Prostate gland (tissue), 2 donors: ENCODE measurements around the gene STRAP. TPM values are rescaled to one million over a fixed set of nuclear protein-coding genes. Genes with fewer than 3 reads are reported as not detected.

Experiments
- DNase-seq: peaks from one replicate; pipeline ENCODE4 v3.0.0-alpha.2; 2019; ENCODE audit warnings: low spot score
- H3K27ac ChIP-seq, 2 donors: fragments of 200-600 bp; sonication (generic); 2 replicates each; pipeline ENCODE4 v1.5.1; 2017 to 2019
- H3K27me3 ChIP-seq: fragments of 200-600 bp; sonication (generic); replicated peaks from 2 replicates; pipeline ENCODE4 v1.5.1; 2019; ENCODE audit not compliant: insufficient read depth
- H3K36me3 ChIP-seq, 2 donors: fragments of 200-600 bp; sonication (generic); 1 replicate in 1 of 2; 2 replicates in 1 of 2; pipeline versions ENCODE4 v1.5.1 to v1.8.1; 2017 to 2019
- H3K4me1 ChIP-seq: fragments of 200-600 bp; sonication (generic); replicated peaks from 2 replicates; pipeline ENCODE4 v1.5.1; 2019
- H3K4me3 ChIP-seq, 2 donors: fragments of 200-600 bp; sonication (generic); 2 replicates each; pipeline ENCODE4 v1.5.1; 2017 to 2019
- H3K9me3 ChIP-seq: fragments of 200-600 bp; sonication (generic); 2 replicates; pipeline ENCODE4 v1.5.1; 2017
- CTCF ChIP-seq, 4 experiments: fragments of 200-600 bp in 2 of 4; fragments of 450-650 bp in 2 of 4; sonication (generic) in 2 of 4; IDR thresholded peaks; 1 replicate in 3 of 4; 2 replicates in 1 of 4; pipeline ENCODE4 v1.5.1; 2016 to 2019; ENCODE audit warnings: antibody characterized with exemption in 4 of 4, mild to moderate bottlenecking in 2 of 4, moderate library complexity in 2 of 4
- POLR2A ChIP-seq: fragments of 450-650 bp; IDR thresholded peaks from one replicate; pipeline ENCODE4 v1.6.1; 2016; ENCODE audit warnings: antibody characterized with exemption, mild to moderate bottlenecking
- POLR2AphosphoS5 ChIP-seq: sonication (generic); formaldehyde crosslinking; IDR thresholded peaks from one replicate; pipeline ENCODE4 v1.6.1; 2017; ENCODE audit warnings: antibody characterized with exemption
- WGBS: methylation state at CpG from one replicate; pipeline ENCODE4 v1.1.5; 2018; 5-methylcytosine and 5-hydroxymethylcytosine counted together
- intact Hi-C: fragments of 100-400 bp; cut with DNase I; formaldehyde crosslinking; loops from one replicate; pipeline ENCODE4 v1.14.2; 2022
- total RNA-seq, 2 donors: library from RNA; depleted of rRNA; stranded (reverse); fragments of >200 nt; gene quantifications; one replicate each; pipeline ENCODE4 v1.1.0, GENCODE V29; 2016

Gene STRAP
- total RNA-seq, 2 donors from 2014 or later, result 58.4 to 74.2 TPM

- intact Hi-C loops, result no loop called here
- no peak overlapping the region for H3K27ac ChIP-seq
These were observed 5.0 kb downstream of the STRAP start for GRCh38 chr12:15887043-15887817.

GRCh38 chr12:15892645-15893259, 10.6 kb downstream of the STRAP start:
- Histone ChIP-seq H3K36me3 (no peaks in the 10 kb centered on the region), H3K9me3 (no peaks in the 10 kb centered on the region), H3K4me1 (no peaks in the 10 kb centered on the region), H3K27me3 (no peaks in the 10 kb centered on the region), H3K4me3 (no peak overlapping the region), H3K27ac (no peak overlapping the region)
- TF ChIP-seq CTCF (IDR thresholded peaks at IDR 0.05), result no peak
- no peak for TF ChIP-seq POLR2A
- no peak for TF ChIP-seq POLR2AphosphoS5
- no peak for DNase-seq
- intact Hi-C loops, result no loop called here
- whole genome bisulfite sequencing, result 89% methylated on average over 5 of the region's 5 CpGs

More at GRCh38 chr12:15887043-15887817, 5.0 kb downstream of the STRAP start:
- DNase-seq, result no peak
- H3K36me3 ChIP-seq, result no peaks in the 10 kb centered on the region
- no peaks in the 10 kb centered on the region for H3K27me3 ChIP-seq
- H3K9me3 ChIP-seq, result no peaks in the 10 kb centered on the region
- 72% methylated on average over 5 of the region's 5 CpGs for whole genome bisulfite sequencing
- TF ChIP-seq CTCF (IDR thresholded peaks at IDR 0.05) (no peak), POLR2A (no peak), POLR2AphosphoS5 (no peak)
- H3K4me3 ChIP-seq, result no peak overlapping the region
- no peaks in the 10 kb centered on the region for H3K4me1 ChIP-seq

GRCh38 chr12:15893260-15893659, 11.1 kb downstream of the STRAP start:
- no peak for TF ChIP-seq POLR2AphosphoS5
- TF ChIP-seq CTCF (IDR thresholded peaks at IDR 0.05), result no peak
- TF ChIP-seq POLR2A, result no peak
- 80% methylated on average over 3 of the region's 3 CpGs for WGBS
- Histone ChIP-seq H3K27ac (no peak overlapping the region), H3K4me3 (no peak overlapping the region), H3K4me1 (no peaks in the 10 kb centered on the region), H3K9me3 (no peaks in the 10 kb centered on the region), H3K36me3 (no peaks in the 10 kb centered on the region), H3K27me3 (no peaks in the 10 kb centered on the region)
- DNase-seq, result no peak
- intact Hi-C loops, result no loop called here

- Histone ChIP-seq H3K27me3 (no peaks in the 10 kb centered on the region), H3K27ac (no peak overlapping the region), H3K4me3 (no peak overlapping the region), H3K9me3 (no peaks in the 10 kb centered on the region), H3K4me1 (no peaks in the 10 kb centered on the region), H3K36me3 (no peaks in the 10 kb centered on the region)
- no peak for TF ChIP-seq CTCF (IDR thresholded peaks at IDR 0.05)
- no peak for TF ChIP-seq POLR2A
- no peak for TF ChIP-seq POLR2AphosphoS5
- 88% methylated on average over 1 of the region's 1 CpG for WGBS
- intact Hi-C loops, result no loop called here
- no peak for DNase-seq
These were observed 14.7 kb downstream of the STRAP start for GRCh38 chr12:15896867-15897266.

- H3K9me3 ChIP-seq, result no peaks in the 10 kb centered on the region
- H3K27ac ChIP-seq, result no peak overlapping the region
- H3K4me3 ChIP-seq, result no peak overlapping the region
- intact Hi-C loops, result no loop called here
- no peak for TF ChIP-seq POLR2AphosphoS5
- TF ChIP-seq POLR2A, result no peak
- TF ChIP-seq CTCF (IDR thresholded peaks at IDR 0.05), result no peak
- H3K27me3 ChIP-seq, result no peaks in the 10 kb centered on the region
- no peaks in the 10 kb centered on the region for H3K4me1 ChIP-seq
- H3K36me3 ChIP-seq, result no peaks in the 10 kb centered on the region
- DNase-seq, result no peak
- 75% methylated on average over 2 of the region's 2 CpGs for WGBS
These were observed 15.2 kb downstream of the STRAP start for GRCh38 chr12:15897433-15897832.
